Measurements from ENCODE around the gene CD6.

The CD6 gene

DNA sequence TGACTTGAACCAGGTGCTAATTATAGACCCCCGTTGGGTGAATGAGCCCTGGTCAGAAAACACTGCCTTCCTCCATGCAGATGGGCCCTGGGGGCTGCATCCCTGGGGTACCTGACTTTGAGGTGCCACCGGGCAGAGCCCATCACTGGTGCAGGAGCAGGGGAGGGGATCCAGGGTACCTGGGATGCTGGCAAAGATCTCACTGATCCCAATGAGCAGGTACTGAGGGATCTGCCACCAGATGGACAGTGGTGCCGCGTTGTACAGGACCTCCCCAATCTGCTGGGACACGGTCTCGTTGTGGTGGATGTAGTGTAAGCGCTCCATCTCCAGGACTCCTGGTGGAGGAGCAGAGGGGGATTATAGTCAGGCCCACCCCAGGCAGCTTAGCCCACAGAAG, 32.2 kb upstream of the CD6 start:
- TF ChIP-seq CTCF (IDR thresholded peaks at IDR 0.05; ENCODE audit: borderline replicate concordance, control extremely low read depth, extremely low read depth, insufficient read depth, missing control alignments): no peak
- no peak for DNase-seq (ENCODE audit: low spot score)
- in situ Hi-C loops (cut with MboI; ENCODE audit: low sequenced_read_pairs, unreplicated experiment): no loop called here

- DNase-seq (ENCODE audit: low spot score): no peak
- in situ Hi-C loops (cut with MboI; ENCODE audit: low sequenced_read_pairs, unreplicated experiment): no loop called here
- TF ChIP-seq CTCF (IDR thresholded peaks at IDR 0.05; ENCODE audit: borderline replicate concordance, control extremely low read depth, extremely low read depth, insufficient read depth, missing control alignments): no peak
Observed at GRCh38 chr11:60939855-60940254, 31.6 kb upstream of the CD6 start.

DNA sequence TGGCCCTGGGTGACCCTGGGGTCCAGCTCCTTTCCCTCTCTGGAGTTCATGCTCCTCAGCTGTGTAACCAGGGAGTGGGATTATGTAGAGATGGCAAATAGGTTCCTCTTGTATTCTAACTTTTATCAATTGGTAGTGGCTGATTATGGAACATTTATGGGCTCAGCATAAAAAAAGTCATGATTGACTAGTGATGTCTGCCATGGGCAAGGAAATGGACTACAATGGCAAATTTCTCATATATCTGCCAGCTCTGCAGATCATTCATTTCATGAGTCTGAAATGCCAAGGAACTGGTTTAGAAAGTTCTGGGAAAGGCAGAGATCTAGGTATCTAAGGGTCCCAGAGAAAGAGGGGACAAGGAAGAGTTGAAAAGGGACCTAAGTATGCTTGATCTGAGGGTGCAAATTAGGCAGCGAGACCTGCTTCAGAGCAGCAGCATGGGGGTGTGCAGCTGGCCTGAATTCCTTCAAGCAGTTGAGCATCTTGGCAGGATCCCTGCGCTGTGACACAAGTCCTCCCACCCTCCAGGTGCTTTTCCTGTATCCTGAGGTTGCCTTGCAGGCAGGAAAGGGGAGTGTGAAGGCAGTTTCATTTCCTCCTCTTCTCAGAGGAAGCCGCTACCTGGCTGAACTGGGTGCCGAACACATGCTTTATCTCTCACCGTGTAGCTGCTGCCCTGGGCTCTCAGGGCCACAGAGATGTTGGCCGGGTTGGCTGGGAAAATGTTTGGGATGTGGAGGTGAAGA, 29.9 kb upstream of the CD6 start:
- in situ Hi-C loops (cut with MboI; ENCODE audit: low sequenced_read_pairs, unreplicated experiment): no loop called here
- no peak for TF ChIP-seq CTCF (IDR thresholded peaks at IDR 0.05; ENCODE audit: borderline replicate concordance, control extremely low read depth, extremely low read depth, insufficient read depth, missing control alignments)
- no peak for DNase-seq (ENCODE audit: low spot score)

DNA sequence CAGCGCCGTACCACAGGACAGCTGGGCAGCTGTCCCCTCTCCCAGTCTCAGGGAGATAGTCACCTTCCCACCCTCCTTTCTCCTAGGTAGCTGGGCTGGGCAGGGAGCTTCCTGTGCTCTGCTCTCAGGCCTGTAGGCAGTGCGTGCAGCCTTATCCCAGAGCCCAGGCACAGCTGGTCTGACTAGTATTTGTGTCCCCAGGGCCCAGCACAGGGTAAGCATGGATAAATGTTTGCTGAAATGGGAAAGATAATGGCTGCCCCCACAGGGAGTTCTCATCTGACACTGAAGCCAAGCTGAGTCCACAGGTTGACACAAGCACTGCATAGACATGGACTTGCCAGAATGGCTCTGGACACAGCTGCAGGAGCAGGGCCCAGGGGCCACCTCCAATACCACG, 29.3 kb upstream of the CD6 start:
- no peak for TF ChIP-seq CTCF (IDR thresholded peaks at IDR 0.05; ENCODE audit: borderline replicate concordance, control extremely low read depth, extremely low read depth, insufficient read depth, missing control alignments)
- no peak for DNase-seq (ENCODE audit: low spot score)
- in situ Hi-C loops (cut with MboI; ENCODE audit: low sequenced_read_pairs, unreplicated experiment): no loop called here

- TF ChIP-seq CTCF (IDR thresholded peaks at IDR 0.05; ENCODE audit: borderline replicate concordance, control extremely low read depth, extremely low read depth, insufficient read depth, missing control alignments): no peak
- in situ Hi-C loops (cut with MboI; ENCODE audit: low sequenced_read_pairs, unreplicated experiment): no loop called here
- no peak for DNase-seq (ENCODE audit: low spot score)
Observed at GRCh38 chr11:60942970-60943565, 28.4 kb upstream of the CD6 start.

DNA sequence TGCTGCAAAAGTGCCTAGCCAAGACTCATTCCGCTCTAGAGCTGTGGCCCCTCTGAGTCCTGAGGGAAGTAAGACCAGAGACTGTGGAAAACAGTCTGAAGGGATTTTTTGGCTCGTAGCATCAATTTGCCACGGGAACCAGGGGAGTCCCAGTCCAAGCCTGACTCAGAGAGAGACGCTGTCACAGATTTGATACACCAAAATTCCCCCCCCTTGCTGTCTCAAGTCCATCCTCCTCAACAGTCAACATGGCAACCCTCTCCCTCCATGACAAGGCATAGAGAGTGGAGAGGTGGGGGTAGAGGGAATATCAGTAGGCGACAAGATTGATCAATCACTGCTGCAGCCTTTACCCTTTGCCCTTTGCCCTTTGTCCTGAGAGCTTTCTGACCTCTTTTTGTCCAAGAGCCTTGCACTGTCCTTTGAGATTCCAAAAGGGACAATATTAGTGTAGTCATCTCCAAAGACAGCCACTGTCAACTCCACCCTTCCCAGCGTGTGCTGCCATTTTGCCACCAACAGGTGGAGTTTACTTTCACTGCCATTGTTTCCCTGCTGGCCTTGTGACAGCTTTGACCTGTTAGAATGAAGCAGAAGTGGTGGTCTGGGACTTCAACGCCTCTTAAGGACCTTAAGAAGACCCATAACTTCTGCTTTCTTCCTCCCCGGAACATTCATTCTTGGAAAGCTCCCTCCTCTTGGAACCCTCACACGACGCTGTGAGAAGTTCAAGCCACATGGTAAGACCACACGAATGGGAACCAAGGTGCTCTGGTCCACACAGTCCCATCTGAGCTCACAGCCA, 26.8 kb upstream of the CD6 start:
- TF ChIP-seq CTCF (IDR thresholded peaks at IDR 0.05; ENCODE audit: borderline replicate concordance, control extremely low read depth, extremely low read depth, insufficient read depth, missing control alignments): peak; percentile 28
- peak; percentile 45 for DNase-seq (ENCODE audit: low spot score)
- in situ Hi-C loops (cut with MboI; ENCODE audit: low sequenced_read_pairs, unreplicated experiment): no loop called here
